Activated CD4-positive, CD25-positive, alpha-beta regulatory T cell (primary cell): ENCODE results near the gene NAP1L3.

Experiments
- DNase-seq, 4 experiments: peaks; one replicate each; lab custom pipeline; 2025; lab: John Stamatoyannopoulos, UW

The NAP1L3 gene

GRCh38 chrX:93673056-93673868 is at the start of gene NAP1L3:
NAP1L3 (minus strand) TSS chrX:93673578; CDS start chrX:93673304, 274 bp downstream.
- peak; percentile 1 to 10 (median 8) for DNase-seq

- no peak for DNase-seq
These were observed 37.7 kb upstream of the NAP1L3 start for GRCh38 chrX:93711076-93711475.

GRCh38 chrX:93703701-93704100 is 30.3 kb upstream of the NAP1L3 start:
- no peak for DNase-seq

GRCh38 chrX:93695981-93696380 is 22.6 kb upstream of the NAP1L3 start:
- no peak for DNase-seq

GRCh38 chrX:93673869-93674271 is 492 bp upstream of the NAP1L3 start, which contains the start of gene FAM133A:
FAM133A (plus strand) TSS chrX:93674206; CDS start chrX:93709420, 35,214 bp downstream.
- no peak for DNase-seq

- no peak for DNase-seq
These were observed 12.8 kb downstream of the NAP1L3 start for GRCh38 chrX:93660575-93660974.

- no peak for DNase-seq
These were observed 24.0 kb downstream of the NAP1L3 start for GRCh38 chrX:93649381-93649780.

GRCh38 chrX:93637591-93637990 is 35.8 kb downstream of the NAP1L3 start:
- no peak for DNase-seq
